OCI-LY7 (cell line): Measurements from ENCODE around the gene RNF32. TPM values are rescaled to one million over a fixed set of nuclear protein-coding genes. Genes with fewer than 3 reads are reported as not detected.

ENCODE experiments used
- BruUV-seq: library from RNA; stranded (reverse); fragments of 400-500 nt; replicated peaks from 2 replicates; lab custom pipeline; 2021; lab: Mats Ljungman, UMichigan
- CTCF ChIA-PET: fragments of 300-600 bp; sonication (Branson Sonifier 250); formaldehyde crosslinking; loops from one replicate; lab custom pipeline; 2022; ENCODE audit warnings: antibody characterized with exemption; ENCODE audit not compliant: unreplicated experiment; lab: Charles Lee
- POLR2A ChIA-PET: fragments of 300-600 bp; sonication (Branson Sonifier 250); formaldehyde crosslinking; loops from one replicate; lab custom pipeline; 2022; ENCODE audit warnings: antibody characterized with exemption; lab: Charles Lee
- DNase-seq: peaks from one replicate; pipeline ENCODE4 v3.0.0-alpha.2; 2015; ENCODE audit warnings: low spot score
- H2AFZ ChIP-seq: fragments of 200-600 bp; sonication (generic), shearing (Covaris generic); 2 replicates; pipeline ENCODE4 v1.6.1; 2014; ENCODE audit warnings: mild to moderate bottlenecking, antibody characterized with exemption, low read length, moderate library complexity
- H3K27ac ChIP-seq: fragments of 200-600 bp; sonication (generic); 2 replicates; pipeline ENCODE4 v1.5.1; 2014; ENCODE audit warnings: mixed run types, low read depth, mild to moderate bottlenecking, moderate library complexity, low read length, inconsistent platforms; ENCODE audit not compliant: poor library complexity, severe bottlenecking
- H3K36me3 ChIP-seq: fragments of 200-600 bp; sonication (generic); 2 replicates; pipeline ENCODE4 v1.6.1; 2014; ENCODE audit warnings: mild to moderate bottlenecking, antibody characterized with exemption, low read length, moderate library complexity, mixed read lengths; ENCODE audit not compliant: insufficient read depth
- H3K4me1 ChIP-seq: fragments of 200-600 bp; sonication (generic); 2 replicates; pipeline ENCODE4 v1.5.1; 2014; ENCODE audit warnings: mild to moderate bottlenecking, low read length; ENCODE audit not compliant: insufficient read depth, poor library complexity, severe bottlenecking
- H3K4me2 ChIP-seq: fragments of 200-600 bp; sonication (generic); 2 replicates; pipeline ENCODE4 v1.6.1; 2014; ENCODE audit warnings: mild to moderate bottlenecking, low read length
- H3K4me3 ChIP-seq: fragments of 200-600 bp; sonication (generic); 2 replicates; pipeline ENCODE4 v1.5.1; 2014; ENCODE audit warnings: mild to moderate bottlenecking, low read depth, low read length; ENCODE audit not compliant: poor library complexity, severe bottlenecking
- H3K79me2 ChIP-seq: fragments of 200-600 bp; sonication (generic); 2 replicates; pipeline ENCODE4 v1.6.1; 2016; ENCODE audit warnings: low read depth, mild to moderate bottlenecking, low read length, moderate library complexity, mixed read lengths; ENCODE audit not compliant: insufficient read depth
- H3K9me2 ChIP-seq: fragments of 200-600 bp; sonication (generic); 2 replicates; pipeline ENCODE4 v1.6.1; 2016; ENCODE audit warnings: mild to moderate bottlenecking, low read length, mixed read lengths; ENCODE audit not compliant: insufficient read depth
- H3K9me3 ChIP-seq: fragments of 200-600 bp; sonication (generic); 2 replicates; pipeline ENCODE4 v1.6.1; 2014; ENCODE audit warnings: mild to moderate bottlenecking, mixed run types, low read length, mixed read lengths
- H4K20me1 ChIP-seq: fragments of 200-600 bp; sonication (generic); 2 replicates; pipeline ENCODE4 v1.6.1; 2014; ENCODE audit warnings: mild to moderate bottlenecking, antibody characterized with exemption, low read length, moderate library complexity, mixed read lengths; ENCODE audit not compliant: insufficient read depth
- CTCF ChIP-seq: fragments of 200-600 bp; sonication (generic); conservative IDR thresholded peaks from 2 replicates; pipeline ENCODE4 v1.5.1; 2014; ENCODE audit warnings: mild to moderate bottlenecking, antibody characterized with exemption, low read length, moderate library complexity, mixed read lengths
- EZH2phosphoT487 ChIP-seq: fragments of 200-600 bp; sonication (generic); IDR thresholded peaks from 2 replicates; pipeline ENCODE4 v1.6.1; 2018; ENCODE audit warnings: low read depth, borderline replicate concordance, mild to moderate bottlenecking, mixed run types, antibody characterized with exemption, low read length, moderate library complexity, mixed read lengths
- intact Hi-C: fragments of 100-400 bp; cut with micrococcal nuclease; formaldehyde crosslinking; loops from one replicate; pipeline ENCODE4 v1.10.0; 2022; ENCODE audit not compliant: unreplicated experiment
- total RNA-seq, 2 experiments: library from RNA; depleted of rRNA in 1 of 2; stranded (reverse); fragments of >200 nt in 1 of 2; shearing (Covaris generic) in 1 of 2; gene quantifications; 2 replicates each; pipeline ENCODE4 v1.2.3, GENCODE V29; 2014 to 2022

RNF32 gene
- total RNA-seq, 2 experiments from 2014 or later: 3.2 to 3.9 TPM

- H3K4me3 ChIP-seq: no peak overlapping the region
- H4K20me1 ChIP-seq: no peaks in the 10 kb centered on the region
- TF ChIP-seq CTCF (no peak), EZH2phosphoT487 (no peak)
- H3K4me2 ChIP-seq: no peak overlapping the region
- no peaks in the 10 kb centered on the region for H3K36me3 ChIP-seq
- no peak overlapping the region for H2AFZ ChIP-seq
- H3K4me1 ChIP-seq: no peaks in the 10 kb centered on the region
- H3K9me3 ChIP-seq: no peaks in the 10 kb centered on the region
- POLR2A ChIA-PET: interaction anchor here (0.9 to 1.3 kb wide), 3 partner anchors 11 to 33 kb away, joined by 3 read pairs; no protein-coding TSS in a partner anchor
- no TSS peak for BruUV-seq
- no peaks in the 10 kb centered on the region for H3K79me2 ChIP-seq
- intact Hi-C loops: no loop called here
- no peaks in the 10 kb centered on the region for H3K9me2 ChIP-seq
- CTCF ChIA-PET: no interaction called here
- DNase-seq: no peak
- H3K27ac ChIP-seq: no peak overlapping the region
Observed at GRCh38 chr7:156656598-156656997, 16.0 kb downstream of the RNF32 start.

- BruUV-seq: no TSS peak
- intact Hi-C loops: no loop called here
Observed at GRCh38 chr7:156657681-156658080, 17.1 kb downstream of the RNF32 start.

More at GRCh38 chr7:156657681-156658080, 17.1 kb downstream of the RNF32 start:
- no peak for TF ChIP-seq CTCF
- Histone ChIP-seq H4K20me1 (no peaks in the 10 kb centered on the region), H3K4me1 (no peaks in the 10 kb centered on the region), H3K4me2 (no peak overlapping the region), H3K4me3 (no peak overlapping the region), H3K79me2 (no peaks in the 10 kb centered on the region), H3K36me3 (no peaks in the 10 kb centered on the region), H3K9me2 (no peaks in the 10 kb centered on the region), H3K9me3 (no peaks in the 10 kb centered on the region), H3K27ac (no peak overlapping the region), H2AFZ (no peak overlapping the region)
- no peak for DNase-seq
- CTCF ChIA-PET: no interaction called here
- POLR2A ChIA-PET: interaction anchor here (1.2 to 1.3 kb wide), 2 partner anchors 10 to 16 kb away, joined by 3 read pairs; no protein-coding TSS in a partner anchor
